Measurements from ENCODE around the gene TRERF1.

GRCh38 chr6:42451333-42452170, at the start of gene TRERF1:
- TF ChIP-seq CTCF (IDR thresholded peaks at IDR 0.05; ENCODE audit: control extremely low read depth in 1 of 3, insufficient read depth in 1 of 3, low read depth in 1 of 3, low read length in 3 of 3), result no peak
- no peak for TF ChIP-seq POLR2AphosphoS5 (IDR thresholded peaks at IDR 0.05; ENCODE audit: low read depth, low read length)
- no peak for TF ChIP-seq JUND (IDR thresholded peaks at IDR 0.05; ENCODE audit: low read length)
- no peak for TF ChIP-seq CEBPB (IDR thresholded peaks at IDR 0.05; ENCODE audit: low read depth, low read length)
- peak in 1 of 2 experiments; percentile 6; a peak in 2 of 4 replicates for TF ChIP-seq RAD21 (IDR thresholded peaks at IDR 0.05 in 1 of 2, conservative IDR thresholded peaks at IDR 0.05 in 1 of 2; ENCODE audit: low read depth in 2 of 2, low read length in 2 of 2)
- no peak for TF ChIP-seq KDM5A (IDR thresholded peaks at IDR 0.05; ENCODE audit: low read length)
- TF ChIP-seq RBBP5 (IDR thresholded peaks at IDR 0.05; ENCODE audit: borderline replicate concordance, low read depth, low read length), result no peak; the same call in 1 of the 2 replicates
- TF ChIP-seq CTBP2 (IDR thresholded peaks at IDR 0.05; ENCODE audit: borderline replicate concordance, insufficient read depth, insufficient read length, low read length), result no peak
- TF ChIP-seq PHF8 (conservative IDR thresholded peaks at IDR 0.05; ENCODE audit: low read depth, low read length), result no peak
- no peak for TF ChIP-seq BRCA1 (IDR thresholded peaks at IDR 0.05; ENCODE audit: low read depth, low read length)
- TF ChIP-seq CBX5 (IDR thresholded peaks at IDR 0.05; ENCODE audit: low read depth, low read length), result no peak

Data from H1 (cell line).